ENCODE measurements around the gene PLCH1. TPM values are rescaled to one million over a fixed set of nuclear protein-coding genes. Genes with fewer than 3 reads are reported as not detected.

Gene PLCH1
- total and polyA plus RNA-seq, 2 of the 8 experiments (the other 6 are each of a cell fraction or from before 2014, with no cell fraction given) = 5.8 to 17.2 TPM

GRCh38 chr3:155585384-155585783 is 159.5 kb downstream of the PLCH1 start:
- FAIRE-seq = peak; percentile 76
- no peak overlapping the region for H2BK12ac ChIP-seq (ENCODE audit: low read depth, low read length)
- POLR2A ChIA-PET (ENCODE audit: partially characterized antibody) = no interaction called here

More at GRCh38 chr3:155585384-155585783, 159.5 kb downstream of the PLCH1 start:
- Histone ChIP-seq H3K56ac (replicated peaks; ENCODE audit: insufficient read length, low read depth, low read length) (no peak overlapping the region), H3K36me3 (ENCODE audit: control insufficient read depth in 2 of 4, insufficient read depth in 4 of 4, low read length in 3 of 4) (no peaks in the 10 kb centered on the region), H2BK15ac (ENCODE audit: low read length) (no peak overlapping the region), H3K27ac (ENCODE audit: low read depth, low read length) (no peak overlapping the region), H3K79me2 (ENCODE audit: control insufficient read depth in 1 of 2, insufficient read depth in 2 of 2, low read length in 2 of 2) (no peaks in the 10 kb centered on the region), H4K8ac (ENCODE audit: extremely low read depth, insufficient read depth, low read length) (no peak overlapping the region), H3K27me3 (replicated peaks in 1 of 4; ENCODE audit: control insufficient read depth in 3 of 4, extremely low read depth in 1 of 4, insufficient read depth in 3 of 4, low read length in 3 of 4) (no peaks in the 10 kb centered on the region), H3K4me1 (replicated peaks in 1 of 4; ENCODE audit: control insufficient read depth in 3 of 4, insufficient read depth in 4 of 4, low read length in 3 of 4) (peaks cover 0 to 4% (median 0%) of the 10 kb centered on the region in 4 experiments; a peak in 1 of 7 replicates), H4K91ac (replicated peaks; ENCODE audit: insufficient read length, low read length) (no peak overlapping the region), H3K23me2 (ENCODE audit: low read depth, low read length) (no peaks in the 10 kb centered on the region), H4K5ac (ENCODE audit: insufficient read length, low read depth, low read length) (no peak overlapping the region), H3K4me2 (ENCODE audit: insufficient read depth in 1 of 2, low read depth in 2 of 2, low read length in 2 of 2) (no peak overlapping the region), H3K4ac (replicated peaks; ENCODE audit: insufficient read length, low read depth, low read length) (no peak overlapping the region), H2BK120ac (replicated peaks; ENCODE audit: low read depth, low read length) (no peak overlapping the region), H2BK5ac (ENCODE audit: low read depth, low read length) (no peak overlapping the region), H3K14ac (ENCODE audit: insufficient read length) (no peak overlapping the region), H3K18ac (ENCODE audit: extremely low read depth, low read length) (no peak overlapping the region), H3K9ac (replicated peaks in 1 of 4; ENCODE audit: extremely low read depth in 1 of 4, low read depth in 3 of 4, low read length in 3 of 4) (no peak overlapping the region), H4K20me1 (replicated peaks in 1 of 2; ENCODE audit: control insufficient read depth in 1 of 2, insufficient read depth in 2 of 2, low read length in 2 of 2) (no peaks in the 10 kb centered on the region), H2AK5ac (ENCODE audit: low read depth, low read length) (no peak overlapping the region), H2AFZ (ENCODE audit: low read length) (no peak overlapping the region), H3K9me3 (ENCODE audit: insufficient read depth in 2 of 2, low read depth in 1 of 2, low read length in 1 of 2) (no peaks in the 10 kb centered on the region), H3K23ac (ENCODE audit: insufficient read length) (no peak overlapping the region), H2BK20ac (ENCODE audit: low read length) (no peak overlapping the region), H3K79me1 (ENCODE audit: low read depth, low read length) (no peaks in the 10 kb centered on the region), H3K4me3 (ENCODE audit: extremely low read depth in 1 of 4, insufficient read depth in 2 of 4, low read depth in 3 of 4, low read length in 4 of 4) (no peak overlapping the region)
- 76% methylated on average over 2 of the region's 2 CpGs; no CpG with 5 or more reads in 1 of the 2 experiments for WGBS, 2 experiments (ENCODE audit: extremely low coverage in 1 of 2, insufficient coverage in 1 of 2, insufficient read length in 1 of 2, insufficient replicate concordance in 2 of 2, low coverage in 1 of 2, low lambda C conversion rate in 2 of 2, missing lambda C conversion rate in 1 of 2)
- CTCF ChIA-PET (ENCODE audit: partially characterized antibody) = interaction anchor here (0.6 kb wide), 1 partner anchor 831 kb away, joined by 3 read pairs; no protein-coding TSS in a partner anchor
- DNase-seq (ENCODE audit: low read depth in 1 of 2, low spot score in 2 of 2) = no peak
- TF ChIP-seq JUND (IDR thresholded peaks at IDR 0.05; ENCODE audit: low read length) = peak; percentile 91
- TF ChIP-seq ATF2 (IDR thresholded peaks at IDR 0.05; ENCODE audit: low read length) = no peak
- TF ChIP-seq E2F6 (IDR thresholded peaks at IDR 0.05) = no peak
- no peak for TF ChIP-seq CREB1 (IDR thresholded peaks at IDR 0.05)

All from H1 (cell line).